GM18907 (cell line): ENCODE measurements around the gene TNRC6A.
"Not testable (repeated sequence)": the region's sequence is repeated elsewhere in the genome, so short reads cannot be mapped to it uniquely, and the experiment has no call there.

ENCODE experiments used
- ATAC-seq: cut with Tn5 transposase; IDR thresholded peaks from one replicate; pipeline ENCODE4 v1.9.1; 2021; ENCODE audit warnings: mild to moderate bottlenecking, moderate library complexity; ENCODE audit not compliant: unreplicated experiment

TNRC6A gene

DNA sequence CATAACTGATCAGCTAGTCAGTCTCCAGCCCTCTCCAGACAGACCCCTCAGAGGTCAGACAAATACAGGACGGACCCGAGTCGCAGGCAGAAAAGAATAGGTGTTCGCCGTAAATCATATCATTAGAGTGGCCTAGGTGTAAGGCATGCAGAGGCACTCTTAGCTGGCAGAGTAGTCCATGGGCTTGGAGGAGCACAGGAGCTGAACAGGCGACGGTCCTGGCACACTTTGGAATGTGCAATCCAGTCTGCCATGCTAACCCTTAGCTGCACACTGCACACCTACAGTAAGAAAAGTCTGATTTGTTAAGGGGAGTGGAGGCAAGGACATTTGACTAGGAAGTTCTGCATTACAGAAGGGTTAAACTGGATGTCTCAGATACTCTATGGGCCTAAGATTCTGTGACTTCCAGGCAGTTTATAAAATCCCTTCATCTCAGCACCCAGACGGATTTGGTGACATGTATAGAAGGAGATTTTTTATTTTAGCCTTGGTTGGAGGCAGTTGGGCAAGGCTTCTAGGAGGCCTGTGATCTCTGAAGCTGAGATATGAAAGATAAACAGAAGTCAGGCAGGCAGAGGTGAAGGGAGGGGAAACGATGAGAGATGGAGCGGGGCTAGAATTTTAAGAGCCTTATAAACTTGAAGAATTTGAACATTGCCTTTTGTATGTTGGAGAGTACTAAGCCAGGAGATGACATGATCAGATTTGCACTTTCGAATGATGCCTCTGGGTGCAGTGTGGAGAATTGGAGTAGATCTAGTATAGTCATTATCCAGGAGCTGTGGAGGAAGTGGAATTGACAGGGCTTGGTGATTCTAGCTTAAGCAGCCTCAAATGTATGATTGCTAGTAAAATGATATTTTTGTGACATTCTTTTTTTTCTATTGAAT lies 81.7 kb downstream of the TNRC6A start:
- no peak for ATAC-seq

DNA sequence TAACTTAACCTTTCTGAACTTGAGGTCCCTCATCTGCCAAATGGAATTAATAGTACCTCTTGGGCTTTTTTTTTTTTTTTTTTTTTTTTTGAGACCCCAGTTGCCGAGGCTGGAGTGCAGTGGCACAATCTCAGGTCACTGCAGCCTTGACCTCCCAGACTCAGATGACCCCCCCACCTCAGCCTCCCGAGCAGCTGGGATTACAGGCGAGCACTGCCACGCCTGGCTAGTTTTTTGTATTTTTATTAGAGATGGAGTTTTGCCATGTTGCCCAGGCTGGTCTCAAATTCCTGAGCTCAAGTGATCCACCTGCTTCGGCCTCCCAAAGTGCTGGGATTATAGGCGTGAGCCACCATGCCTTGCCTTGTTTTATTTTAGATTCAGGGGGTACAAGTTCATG lies 83.4 kb downstream of the TNRC6A start:
- ATAC-seq, result not testable (repeated sequence)

GRCh38 chr16:24815021-24815420 lies 85.6 kb downstream of the TNRC6A start:
- ATAC-seq, result no peak

GRCh38 chr16:24816688-24817087 lies 87.2 kb downstream of the TNRC6A start:
- no peak for ATAC-seq

DNA sequence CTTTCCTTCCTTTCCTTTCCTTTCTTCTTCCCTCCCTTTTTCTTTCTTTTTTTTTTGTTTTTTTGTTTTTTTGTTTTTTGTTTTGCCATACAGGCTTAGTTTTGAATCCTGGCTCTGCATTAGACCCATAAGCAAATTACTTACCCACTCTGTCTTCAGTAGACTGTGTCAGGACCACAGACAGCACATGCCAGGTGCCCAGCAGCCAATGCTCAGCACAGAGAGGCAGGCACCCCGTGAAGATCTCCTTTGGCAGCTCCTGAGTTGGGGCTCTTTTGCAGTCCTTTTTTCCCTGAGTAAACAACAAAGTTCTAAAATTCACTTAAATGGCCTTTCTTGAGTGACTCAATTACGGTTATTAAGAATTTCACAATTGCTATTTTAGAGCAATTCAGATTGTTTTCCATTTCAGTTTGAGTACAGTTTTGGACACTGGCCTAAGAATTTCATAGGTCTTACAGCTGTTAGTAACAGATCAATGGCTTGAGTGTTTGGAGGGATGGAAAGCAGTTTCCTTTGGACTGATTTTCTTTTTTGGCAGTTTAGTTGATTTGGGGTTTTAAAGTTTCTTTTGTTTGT lies 90.1 kb downstream of the TNRC6A start:
- no peak for ATAC-seq

GRCh38 chr16:24820522-24820921 lies 91.1 kb downstream of the TNRC6A start:
- ATAC-seq, result no peak

DNA sequence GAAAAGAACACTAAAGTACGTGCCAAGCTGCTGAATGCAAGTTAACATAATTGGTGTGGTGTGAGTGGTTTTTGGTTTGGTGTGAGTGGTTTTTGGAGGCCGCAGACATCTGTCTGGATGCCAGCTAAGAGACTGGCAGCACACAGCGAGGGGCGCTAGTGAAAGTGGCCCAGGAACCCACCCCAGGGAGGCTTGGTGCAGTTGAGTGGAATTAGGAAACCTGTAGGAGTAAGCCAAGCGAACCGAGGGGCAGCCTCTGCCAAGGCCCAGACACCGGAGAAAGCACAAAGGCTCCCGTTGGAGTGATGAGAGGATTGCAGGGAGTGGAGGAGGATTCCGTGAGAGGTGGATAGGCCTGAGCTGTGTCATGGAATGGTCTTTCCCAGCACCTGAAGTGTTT lies 91.7 kb downstream of the TNRC6A start:
- no peak for ATAC-seq

GRCh38 chr16:24822542-24822941 lies 93.1 kb downstream of the TNRC6A start:
- no peak for ATAC-seq

- ATAC-seq, result no peak
Measured at GRCh38 chr16:24822974-24823373, 93.5 kb downstream of the TNRC6A start.

DNA sequence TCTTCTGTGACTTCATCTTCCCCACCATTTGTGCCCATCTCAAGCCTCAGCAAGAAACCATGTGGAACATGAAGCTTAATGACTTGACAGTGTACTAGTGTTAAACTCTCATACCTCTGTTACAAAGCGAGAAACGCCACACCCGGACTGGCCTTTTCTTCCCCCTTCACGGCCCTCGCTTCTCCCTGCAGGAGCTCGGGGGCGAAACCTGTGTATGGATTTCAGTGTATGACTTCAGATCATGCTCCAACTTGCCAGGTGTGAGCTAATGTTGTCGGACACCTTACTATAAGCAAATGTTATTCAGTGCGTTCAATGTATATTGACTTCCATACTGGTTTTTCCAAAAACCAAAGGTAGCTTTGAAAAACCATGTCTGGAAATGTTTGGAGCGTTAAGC lies 96.2 kb downstream of the TNRC6A start:
- no peak for ATAC-seq

- no peak for ATAC-seq
Measured at GRCh38 chr16:24826096-24826690, 96.7 kb downstream of the TNRC6A start.

- no peak for ATAC-seq
Measured at GRCh38 chr16:24826817-24827566, 97.5 kb downstream of the TNRC6A start.

DNA sequence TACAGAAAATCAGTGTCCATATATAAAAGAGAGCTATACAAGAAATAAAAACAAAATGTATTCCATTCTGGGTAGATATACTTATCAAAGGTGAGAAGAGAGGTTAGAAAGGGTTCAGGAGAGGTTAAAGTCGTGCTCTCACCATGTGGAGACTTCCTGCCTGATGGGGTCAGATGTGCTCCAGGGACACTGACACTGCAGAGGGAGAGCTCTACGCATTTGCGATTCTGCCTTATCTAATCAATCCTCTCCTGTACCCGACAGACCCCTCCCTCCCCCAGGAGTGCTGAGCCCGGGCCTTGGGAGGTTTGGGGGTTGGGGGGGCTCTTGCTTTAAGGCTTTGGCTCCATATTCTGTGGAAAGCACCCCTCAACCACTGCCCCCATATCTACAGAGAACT lies 99.7 kb downstream of the TNRC6A start:
- ATAC-seq, result no peak

GRCh38 chr16:24833352-24833751 lies 103.9 kb downstream of the TNRC6A start:
- no peak for ATAC-seq

- no peak for ATAC-seq
Measured at GRCh38 chr16:24834459-24835335, 105.2 kb downstream of the TNRC6A start.

- ATAC-seq, result no peak
Measured at GRCh38 chr16:24836836-24837235, 107.4 kb downstream of the TNRC6A start.

DNA sequence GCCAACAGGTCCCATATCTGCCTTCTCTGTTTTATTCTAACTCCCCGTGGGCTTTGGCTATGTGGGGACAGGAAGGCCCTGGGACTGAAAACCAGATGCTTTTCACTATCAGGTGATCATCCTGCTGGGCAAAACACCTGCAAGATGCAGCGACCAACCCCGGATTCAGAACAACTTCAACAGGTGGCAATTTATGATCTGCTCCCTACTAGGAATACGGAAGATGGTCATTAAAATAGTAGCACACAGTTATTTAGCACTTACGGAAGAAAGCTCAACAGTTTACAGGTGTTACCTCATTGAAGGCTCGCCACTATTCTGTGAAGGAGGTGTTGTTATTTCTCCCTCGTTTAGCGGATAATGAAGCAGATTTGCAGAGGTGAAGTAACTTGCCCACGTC lies 108.5 kb downstream of the TNRC6A start:
- no peak for ATAC-seq

DNA sequence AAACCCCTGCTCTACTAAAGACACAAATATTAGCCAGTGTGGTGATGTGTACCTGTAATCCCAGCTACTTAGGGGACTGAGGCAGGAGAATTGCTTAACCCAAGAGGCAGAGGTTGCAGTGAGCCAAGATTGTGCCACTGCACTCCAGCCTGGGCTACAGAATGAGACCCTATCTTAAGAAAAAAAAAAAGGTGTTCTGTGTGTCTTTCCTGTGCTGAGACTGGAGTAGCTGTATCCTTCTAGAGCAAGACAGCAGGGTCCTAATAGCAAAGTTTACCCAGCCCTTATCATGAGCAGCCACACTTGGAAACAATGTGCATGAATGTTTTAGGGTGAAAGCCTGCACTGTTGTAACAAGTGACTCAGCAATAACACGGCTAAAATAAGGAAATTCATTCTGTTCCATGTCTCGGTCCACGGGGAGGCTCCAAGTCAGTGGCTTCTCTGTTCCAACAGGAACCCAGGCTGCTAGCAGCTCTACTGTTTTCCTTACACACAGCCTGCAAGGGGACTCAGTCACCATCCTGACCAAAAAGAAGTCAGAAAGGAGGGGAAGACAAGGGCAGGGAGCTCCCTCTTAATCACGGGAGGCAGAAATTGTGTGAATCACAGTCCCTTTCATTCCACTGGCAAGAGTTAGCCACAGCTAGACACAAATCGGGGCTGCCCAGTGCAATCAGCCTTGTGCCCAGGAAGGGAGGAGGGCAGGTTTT lies 109.3 kb downstream of the TNRC6A start:
- ATAC-seq, result no peak

- no peak for ATAC-seq
Measured at GRCh38 chr16:24839347-24839972, 110.0 kb downstream of the TNRC6A start.
